Loucy (cell line): Measurements from ENCODE around the gene BEGAIN.

Experiments used
- EZH2phosphoT487 ChIP-seq: fragments of 200-600 bp; IDR thresholded peaks from 2 replicates; pipeline ENCODE4 v1.6.1; 2018; ENCODE audit warnings: antibody characterized with exemption, mild to moderate bottlenecking, moderate library complexity, borderline replicate concordance
- TF ChIP-seq, protein P1 (sequence below): fragments of 200-600 bp; sonication (generic); conservative IDR thresholded peaks from 2 replicates; pipeline ENCODE4 v1.5.1; 2014; ENCODE audit warnings: mild to moderate bottlenecking, antibody characterized with exemption, low read length

DNA sequence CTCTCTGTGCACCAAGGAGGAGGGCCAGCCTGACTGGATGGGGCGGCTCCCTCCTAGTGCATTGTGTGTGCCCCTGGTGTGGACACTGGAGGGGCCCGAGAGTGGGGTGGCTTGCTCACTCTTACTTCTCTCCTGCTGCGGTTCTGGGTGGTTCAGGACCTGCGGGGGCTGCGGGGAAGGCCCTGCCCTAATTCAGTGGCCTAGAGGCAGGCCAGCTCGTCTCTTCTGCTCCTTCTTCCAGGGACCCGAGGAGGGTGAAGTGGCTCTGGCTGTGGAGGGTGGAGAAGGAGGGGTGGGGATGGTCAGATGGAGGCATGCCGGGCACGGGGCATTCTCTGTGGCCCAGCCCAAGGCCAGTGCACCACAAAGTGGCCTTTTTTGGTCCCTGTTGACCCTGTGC lies 87.1 kb downstream of the BEGAIN start:
- TF ChIP-seq, protein P1, sequence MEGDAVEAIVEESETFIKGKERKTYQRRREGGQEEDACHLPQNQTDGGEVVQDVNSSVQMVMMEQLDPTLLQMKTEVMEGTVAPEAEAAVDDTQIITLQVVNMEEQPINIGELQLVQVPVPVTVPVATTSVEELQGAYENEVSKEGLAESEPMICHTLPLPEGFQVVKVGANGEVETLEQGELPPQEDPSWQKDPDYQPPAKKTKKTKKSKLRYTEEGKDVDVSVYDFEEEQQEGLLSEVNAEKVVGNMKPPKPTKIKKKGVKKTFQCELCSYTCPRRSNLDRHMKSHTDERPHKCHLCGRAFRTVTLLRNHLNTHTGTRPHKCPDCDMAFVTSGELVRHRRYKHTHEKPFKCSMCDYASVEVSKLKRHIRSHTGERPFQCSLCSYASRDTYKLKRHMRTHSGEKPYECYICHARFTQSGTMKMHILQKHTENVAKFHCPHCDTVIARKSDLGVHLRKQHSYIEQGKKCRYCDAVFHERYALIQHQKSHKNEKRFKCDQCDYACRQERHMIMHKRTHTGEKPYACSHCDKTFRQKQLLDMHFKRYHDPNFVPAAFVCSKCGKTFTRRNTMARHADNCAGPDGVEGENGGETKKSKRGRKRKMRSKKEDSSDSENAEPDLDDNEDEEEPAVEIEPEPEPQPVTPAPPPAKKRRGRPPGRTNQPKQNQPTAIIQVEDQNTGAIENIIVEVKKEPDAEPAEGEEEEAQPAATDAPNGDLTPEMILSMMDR, result no peak
- TF ChIP-seq EZH2phosphoT487, result no peak
